Measurements from ENCODE around the gene XIRP2. TPM values are rescaled to one million over a fixed set of nuclear protein-coding genes. Genes with fewer than 3 reads are reported as not detected.
A peak's percentile ranks its signal among the peaks of the same experiment; 100 is the strongest.

The XIRP2 gene
- total RNA-seq, 5 donors from 2014 or later (not counting 1 experiment from before 2014, with no cell fraction given), result not detected

DNA sequence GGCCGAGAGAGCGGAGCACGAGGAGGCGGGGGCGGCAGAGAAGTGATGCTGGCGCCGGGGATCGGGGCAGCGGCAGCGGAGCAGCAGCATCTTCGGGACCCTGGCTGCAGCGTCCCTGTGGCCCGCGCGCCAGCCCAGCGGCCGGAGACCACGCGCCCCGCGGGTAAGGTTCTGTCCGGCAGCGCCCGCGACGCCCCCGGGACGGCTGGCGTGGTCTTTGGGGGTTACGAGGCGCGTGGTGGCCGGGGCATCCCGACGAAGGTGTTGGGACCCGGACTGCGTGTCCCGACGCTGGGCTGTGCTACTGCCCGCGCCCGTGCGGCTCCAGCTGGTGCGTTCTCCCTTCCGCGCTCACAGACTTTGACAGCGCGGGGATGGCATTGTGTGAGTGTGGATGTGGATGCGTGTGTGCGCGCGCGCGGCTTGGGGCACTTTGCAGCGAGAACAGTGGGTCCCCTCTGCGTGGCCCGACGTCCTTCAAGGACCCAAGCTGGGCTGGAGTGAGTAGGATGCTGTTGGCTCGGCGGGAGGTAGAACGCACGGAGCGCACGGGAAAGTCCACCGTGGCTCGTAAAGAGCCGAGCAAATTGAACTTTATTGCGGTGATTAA, 405.0 kb downstream of the XIRP2 start:
- 3% methylated on average over 64 of the region's 68 CpGs for WGBS (ENCODE audit: insufficient coverage)
- H3K36me3 Mint-ChIP-seq, result no peaks in the 10 kb centered on the region
- Histone ChIP-seq H3K4me3 (ENCODE audit: control insufficient read depth in 1 of 2, extremely low read depth in 1 of 2, low read length in 1 of 2) (peak overlapping the region; percentile 26 to 75), H3K4me1 (ENCODE audit: control insufficient read depth in 1 of 2, extremely low read depth in 1 of 2, insufficient read depth in 2 of 2, low read length in 2 of 2) (peaks cover 10 to 18% of the 10 kb centered on the region in 2 experiments), H3K27me3 (replicated peaks in 1 of 2; ENCODE audit: control insufficient read depth in 2 of 2, extremely low read depth in 1 of 2, insufficient read depth in 2 of 2, low read length in 1 of 2) (peaks cover 10 to 21% of the 10 kb centered on the region in 2 experiments), H3K36me3 (ENCODE audit: control insufficient read depth in 2 of 2, extremely low read depth in 1 of 2, insufficient read depth in 1 of 2, low read length in 1 of 2) (no peaks in the 10 kb centered on the region), H3K27ac (ENCODE audit: low read length) (no peak overlapping the region), H3K9me3 (no peaks in the 10 kb centered on the region)
- DNase-seq (peak in 1 of 35 experiments; percentile 2), ATAC-seq (replicated peaks in 1 of 4) (peak in 3 of 4 experiments; percentile 30 to 36 (median 36))
- peaks cover 16 to 45% of the 10 kb centered on the region in 2 donors for H3K27me3 Mint-ChIP-seq
- peak overlapping the region; percentile 63 to 92 (median 69) for H3K4me3 Mint-ChIP-seq
- H3K9me3 Mint-ChIP-seq, result no peaks in the 10 kb centered on the region
- POLR2A ChIA-PET, result interaction anchor here in 1 of 2 donors (0.6 kb wide), 1 partner anchor 73 kb away, joined by 3 read pairs; no protein-coding TSS in a partner anchor
- peaks cover 15 to 22% (median 20%) of the 10 kb centered on the region in 3 donors for H3K4me1 Mint-ChIP-seq
- peak overlapping the region in 1 of 2 donors; percentile 50 for H3K27ac Mint-ChIP-seq
- CTCF ChIA-PET, result no interaction called here

- DNase-seq, result no peak
- Mint-ChIP-seq H3K4me3 (peak overlapping the region; percentile 44 to 92 (median 69)), H3K27ac (no peak overlapping the region), H3K4me1 (peaks cover 15 to 22% (median 20%) of the 10 kb centered on the region in 3 donors), H3K36me3 (no peaks in the 10 kb centered on the region), H3K9me3 (no peaks in the 10 kb centered on the region), H3K27me3 (peaks cover 20 to 42% of the 10 kb centered on the region in 2 donors)
- ATAC-seq (replicated peaks in 1 of 4), result no peak
- Histone ChIP-seq H3K4me3 (ENCODE audit: control insufficient read depth in 1 of 2, extremely low read depth in 1 of 2, low read length in 1 of 2) (peak overlapping the region in 1 of 2 donors; percentile 75), H3K27ac (ENCODE audit: low read length) (no peak overlapping the region), H3K27me3 (replicated peaks in 1 of 2; ENCODE audit: control insufficient read depth in 2 of 2, extremely low read depth in 1 of 2, insufficient read depth in 2 of 2, low read length in 1 of 2) (peaks cover 10 to 21% of the 10 kb centered on the region in 2 experiments), H3K4me1 (ENCODE audit: control insufficient read depth in 1 of 2, extremely low read depth in 1 of 2, insufficient read depth in 2 of 2, low read length in 2 of 2) (peaks cover 10 to 18% of the 10 kb centered on the region in 2 experiments), H3K9me3 (no peaks in the 10 kb centered on the region), H3K36me3 (ENCODE audit: control insufficient read depth in 2 of 2, extremely low read depth in 1 of 2, insufficient read depth in 1 of 2, low read length in 1 of 2) (no peaks in the 10 kb centered on the region)
- 9% methylated on average over 31 of the region's 39 CpGs for WGBS (ENCODE audit: insufficient coverage)
- ChIA-PET POLR2A (interaction anchor here in 1 of 2 donors (0.6 kb wide), 1 partner anchor 72 kb away, joined by 3 read pairs; no protein-coding TSS in a partner anchor), CTCF (interaction anchor here in 1 of 2 donors (0.6 kb wide), 1 partner anchor 1632 kb away, joined by 4 read pairs; no protein-coding TSS in a partner anchor)
These were observed 405.9 kb downstream of the XIRP2 start for GRCh38 chr2:167293943-167294775.

DNA sequence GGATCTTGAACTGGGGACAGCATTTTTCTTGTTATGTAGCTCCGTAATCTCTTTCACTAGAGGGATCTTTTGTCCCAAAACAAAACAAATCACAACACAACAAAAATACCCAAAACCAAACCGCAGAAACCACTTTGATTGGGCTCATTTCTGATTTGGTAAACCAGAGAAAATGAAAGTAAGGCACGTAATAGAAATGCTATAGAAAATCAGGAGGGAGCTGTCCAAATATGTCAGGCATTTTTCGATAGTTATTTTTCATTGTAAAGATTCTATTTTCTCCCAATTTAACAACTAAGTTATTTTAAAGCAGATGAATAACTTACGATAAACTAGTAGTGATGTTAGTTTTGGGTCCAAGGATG, 406.5 kb downstream of the XIRP2 start:
- no peak overlapping the region for H3K27ac Mint-ChIP-seq
- WGBS (ENCODE audit: insufficient coverage), result no CpG with 5 or more reads among the region's 5 CpGs
- H3K4me3 ChIP-seq (ENCODE audit: control insufficient read depth in 1 of 2, extremely low read depth in 1 of 2, low read length in 1 of 2), result peak overlapping the region in 1 of 2 donors; percentile 75
- ChIA-PET POLR2A (no interaction called here), CTCF (no interaction called here)
- H3K36me3 Mint-ChIP-seq, result no peaks in the 10 kb centered on the region
- peaks cover 10 to 21% of the 10 kb centered on the region in 2 experiments for H3K27me3 ChIP-seq (replicated peaks in 1 of 2; ENCODE audit: control insufficient read depth in 2 of 2, extremely low read depth in 1 of 2, insufficient read depth in 2 of 2, low read length in 1 of 2)
- ATAC-seq (replicated peaks in 1 of 4) (no peak), DNase-seq (no peak)
- H3K9me3 ChIP-seq, result no peaks in the 10 kb centered on the region
- peak overlapping the region; percentile 44 to 92 (median 68) for H3K4me3 Mint-ChIP-seq
- peaks cover 15 to 22% (median 20%) of the 10 kb centered on the region in 3 donors for H3K4me1 Mint-ChIP-seq
- H3K27me3 Mint-ChIP-seq, result peaks cover 20 to 41% of the 10 kb centered on the region in 2 donors
- no peaks in the 10 kb centered on the region for H3K36me3 ChIP-seq (ENCODE audit: control insufficient read depth in 2 of 2, extremely low read depth in 1 of 2, insufficient read depth in 1 of 2, low read length in 1 of 2)
- no peaks in the 10 kb centered on the region for H3K9me3 Mint-ChIP-seq
- H3K4me1 ChIP-seq (ENCODE audit: control insufficient read depth in 1 of 2, extremely low read depth in 1 of 2, insufficient read depth in 2 of 2, low read length in 2 of 2), result peaks cover 10 to 18% of the 10 kb centered on the region in 2 experiments
- no peak overlapping the region for H3K27ac ChIP-seq (ENCODE audit: low read length)

- ChIA-PET CTCF (no interaction called here), POLR2A (no interaction called here)
- H3K9me3 ChIP-seq, result no peaks in the 10 kb centered on the region
- Mint-ChIP-seq H3K36me3 (no peaks in the 10 kb centered on the region), H3K9me3 (no peaks in the 10 kb centered on the region), H3K27ac (no peak overlapping the region), H3K4me3 (no peak overlapping the region), H3K4me1 (peaks cover 13 to 18% (median 15%) of the 10 kb centered on the region in 3 donors), H3K27me3 (peaks cover 20 to 26% of the 10 kb centered on the region in 2 donors)
- no peak for DNase-seq
- peaks cover 10 to 19% of the 10 kb centered on the region in 2 experiments for H3K27me3 ChIP-seq (replicated peaks in 1 of 2; ENCODE audit: control insufficient read depth in 2 of 2, extremely low read depth in 1 of 2, insufficient read depth in 2 of 2, low read length in 1 of 2)
- no peak for ATAC-seq (replicated peaks in 1 of 4)
- 100% methylated on average over 1 of the region's 1 CpG for WGBS (ENCODE audit: insufficient coverage)
- H3K36me3 ChIP-seq (ENCODE audit: control insufficient read depth in 2 of 2, extremely low read depth in 1 of 2, insufficient read depth in 1 of 2, low read length in 1 of 2), result no peaks in the 10 kb centered on the region
- H3K4me1 ChIP-seq (ENCODE audit: control insufficient read depth in 1 of 2, extremely low read depth in 1 of 2, insufficient read depth in 2 of 2, low read length in 2 of 2), result peaks cover 10 to 18% of the 10 kb centered on the region in 2 experiments
- H3K4me3 ChIP-seq (ENCODE audit: control insufficient read depth in 1 of 2, extremely low read depth in 1 of 2, low read length in 1 of 2), result no peak overlapping the region
- H3K27ac ChIP-seq (ENCODE audit: low read length), result no peak overlapping the region
These were observed 409.0 kb downstream of the XIRP2 start for GRCh38 chr2:167297292-167297691.

DNA sequence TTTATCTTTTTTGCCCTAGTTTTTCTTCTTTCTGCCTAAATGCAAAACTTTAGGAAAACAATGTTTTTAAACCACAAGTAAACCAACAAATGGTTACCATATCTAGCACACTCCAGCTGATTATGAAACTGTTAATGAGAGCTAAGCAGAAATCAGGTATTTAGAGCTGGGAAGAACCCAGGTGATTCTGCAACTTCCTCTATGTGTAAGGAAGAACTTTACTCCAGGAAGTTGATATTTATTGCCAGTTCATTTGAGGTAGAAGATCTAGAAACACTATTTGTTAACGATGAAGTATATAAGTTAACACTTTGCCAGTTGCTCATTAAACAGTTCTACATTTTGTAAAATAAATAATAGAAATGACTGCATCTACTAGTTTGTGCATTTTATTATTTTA, 409.7 kb downstream of the XIRP2 start:
- Mint-ChIP-seq H3K27me3 (peaks cover 20 to 23% of the 10 kb centered on the region in 2 donors), H3K9me3 (no peaks in the 10 kb centered on the region), H3K36me3 (no peaks in the 10 kb centered on the region), H3K4me3 (no peak overlapping the region), H3K4me1 (peaks cover 13 to 16% (median 15%) of the 10 kb centered on the region in 3 donors), H3K27ac (no peak overlapping the region)
- DNase-seq, result no peak
- H3K4me3 ChIP-seq (ENCODE audit: control insufficient read depth in 1 of 2, extremely low read depth in 1 of 2, low read length in 1 of 2), result no peak overlapping the region
- no peak overlapping the region for H3K27ac ChIP-seq (ENCODE audit: low read length)
- no CpG with 5 or more reads among the region's 1 CpG for WGBS (ENCODE audit: insufficient coverage)
- peaks cover 10 to 15% of the 10 kb centered on the region in 2 experiments for H3K4me1 ChIP-seq (ENCODE audit: control insufficient read depth in 1 of 2, extremely low read depth in 1 of 2, insufficient read depth in 2 of 2, low read length in 2 of 2)
- ChIA-PET CTCF (no interaction called here), POLR2A (no interaction called here)
- no peaks in the 10 kb centered on the region for H3K9me3 ChIP-seq
- peaks cover 10 to 15% of the 10 kb centered on the region in 2 experiments for H3K27me3 ChIP-seq (replicated peaks in 1 of 2; ENCODE audit: control insufficient read depth in 2 of 2, extremely low read depth in 1 of 2, insufficient read depth in 2 of 2, low read length in 1 of 2)
- no peak for ATAC-seq (replicated peaks in 1 of 4)
- no peaks in the 10 kb centered on the region for H3K36me3 ChIP-seq (ENCODE audit: control insufficient read depth in 2 of 2, extremely low read depth in 1 of 2, insufficient read depth in 1 of 2, low read length in 1 of 2)
